K562 (cell line): ENCODE results near the gene GATAD1. TPM values are rescaled to one million over a fixed set of nuclear protein-coding genes. Genes with fewer than 3 reads are reported as not detected.

Experiments
- FOXP1 ChIP-seq: sonication (generic); formaldehyde crosslinking; IDR thresholded peaks from 2 replicates; pipeline ENCODE4 v1.8.0; 2022; ENCODE audit warnings: mild to moderate bottlenecking, missing genetic modification reagents
- GATAD2B ChIP-seq: fragments of 450-650 bp; IDR thresholded peaks from 2 replicates; pipeline ENCODE4 v1.6.1; 2017; ENCODE audit warnings: mild to moderate bottlenecking, borderline replicate concordance
- HMG20A ChIP-seq: fragments of 450-650 bp; formaldehyde crosslinking; conservative IDR thresholded peaks from 2 replicates; pipeline ENCODE4 v1.4.0; 2020; ENCODE audit warnings: mild to moderate bottlenecking, mixed read lengths
- MAZ ChIP-seq, 2 experiments: fragments of 450-650 bp in 1 of 2; sonication (generic) in 1 of 2; formaldehyde crosslinking; IDR thresholded peaks in 1 of 2; conservative IDR thresholded peaks in 1 of 2; 2 replicates each; pipeline versions ENCODE4 v1.4.0 to v1.5.0; 2020; ENCODE audit warnings: mild to moderate bottlenecking in 1 of 2, missing genetic modification reagents in 1 of 2
- MTA3 ChIP-seq: fragments of 450-650 bp; formaldehyde crosslinking; IDR thresholded peaks from 2 replicates; pipeline ENCODE4 v1.6.1; 2017; ENCODE audit warnings: mild to moderate bottlenecking, borderline replicate concordance
- RFX7 ChIP-seq: fragments of 250-450 bp; sonication (Bioruptor Pico); IDR thresholded peaks from 2 replicates; pipeline ENCODE4 v1.5.1; 2021; ENCODE audit warnings: mild to moderate bottlenecking
- TAF7 ChIP-seq: fragments of 450-650 bp; IDR thresholded peaks from 2 replicates; pipeline ENCODE4 v1.6.1; 2016; ENCODE audit warnings: missing genetic modification characterization, missing compliant biosample characterization
- U2AF1 ChIP-seq: fragments of 200-400 bp; formaldehyde crosslinking; optimal IDR thresholded peaks from 2 replicates; pipeline ENCODE3; 2017; ENCODE audit warnings: mild to moderate bottlenecking, low read depth, low read length, moderate library complexity
- ZBTB7A ChIP-seq: IDR thresholded peaks from 2 replicates; pipeline ENCODE4 v1.6.1; 2011; ENCODE audit warnings: low read depth, mild to moderate bottlenecking, low read length, moderate library complexity, borderline replicate concordance; ENCODE audit not compliant: control insufficient read depth
- ZFX ChIP-seq: sonication (generic); formaldehyde crosslinking; IDR thresholded peaks from 2 replicates; pipeline ENCODE4 v1.8.0; 2022; ENCODE audit warnings: mild to moderate bottlenecking, missing genetic modification reagents, moderate library complexity
- ZNF146 ChIP-seq: IDR thresholded peaks from one replicate; pipeline ENCODE4 v1.6.1; 2018; ENCODE audit warnings: missing compliant biosample characterization; ENCODE audit not compliant: unreplicated experiment
- polyA plus RNA-seq, 8 experiments: library from polyadenylated mRNA; depleted of rRNA in 4 of 8; stranded (reverse) in 5 of 8; unstranded in 3 of 8; fragments of >200 nt; fragmentation: Nextera tagmentation in 2 of 8; fragmentation: Illumina TruSeq in 1 of 8; extraction: Ambion mirVana in 2 of 8; extraction: Trizol in 1 of 8; gene quantifications; 2 replicates each; pipeline versions ENCODE4 v1.2.1 to v1.2.3, GENCODE V29; 2011 to 2014; ENCODE audit warnings: inconsistent platforms in 1 of 8, missing spikeins in 1 of 8
- total RNA-seq, 7 experiments: library from RNA; depleted of rRNA in 6 of 7; stranded (reverse); fragments of >200 nt in 6 of 7; fragmentation: Illumina TruSeq in 2 of 7; extraction: Trizol in 2 of 7; gene quantifications; 2 replicates each; pipeline versions ENCODE4 v1.2.1 to v1.2.3, GENCODE V29; 2011 to 2021; ENCODE audit warnings: low replicate concordance in 1 of 7
- TF ChIP-seq, protein P1 (sequence below), 2 experiments: fragments of 450-650 bp; formaldehyde crosslinking in 1 of 2; IDR thresholded peaks; 2 replicates each; pipeline versions ENCODE4 v1.4.0 to v1.6.1; 2014 to 2020; ENCODE audit warnings: mild to moderate bottlenecking in 2 of 2, borderline replicate concordance in 1 of 2, low read depth in 1 of 2
- TF ChIP-seq, protein P2 (sequence below): sonication (generic); formaldehyde crosslinking; IDR thresholded peaks from 2 replicates; pipeline ENCODE4 v1.8.0; 2022; ENCODE audit warnings: mild to moderate bottlenecking, missing genetic modification reagents
- TF ChIP-seq, protein P3 (sequence below): fragments of 250-450 bp; sonication (Bioruptor Pico); IDR thresholded peaks from 2 replicates; pipeline ENCODE4 v1.5.0; 2021
- TF ChIP-seq, protein P4 (sequence below): fragments of 250-450 bp; sonication (Bioruptor Pico); IDR thresholded peaks from 2 replicates; pipeline ENCODE4 v1.8.0; 2022; ENCODE audit warnings: moderate library complexity, mild to moderate bottlenecking, inconsistent platforms

Gene GATAD1
- total and polyA plus RNA-seq, 9 of the 15 experiments (the other 6 are each of a cell fraction or from before 2014, with no cell fraction given): 9.3 to 67.7 (median 34.3) TPM

DNA sequence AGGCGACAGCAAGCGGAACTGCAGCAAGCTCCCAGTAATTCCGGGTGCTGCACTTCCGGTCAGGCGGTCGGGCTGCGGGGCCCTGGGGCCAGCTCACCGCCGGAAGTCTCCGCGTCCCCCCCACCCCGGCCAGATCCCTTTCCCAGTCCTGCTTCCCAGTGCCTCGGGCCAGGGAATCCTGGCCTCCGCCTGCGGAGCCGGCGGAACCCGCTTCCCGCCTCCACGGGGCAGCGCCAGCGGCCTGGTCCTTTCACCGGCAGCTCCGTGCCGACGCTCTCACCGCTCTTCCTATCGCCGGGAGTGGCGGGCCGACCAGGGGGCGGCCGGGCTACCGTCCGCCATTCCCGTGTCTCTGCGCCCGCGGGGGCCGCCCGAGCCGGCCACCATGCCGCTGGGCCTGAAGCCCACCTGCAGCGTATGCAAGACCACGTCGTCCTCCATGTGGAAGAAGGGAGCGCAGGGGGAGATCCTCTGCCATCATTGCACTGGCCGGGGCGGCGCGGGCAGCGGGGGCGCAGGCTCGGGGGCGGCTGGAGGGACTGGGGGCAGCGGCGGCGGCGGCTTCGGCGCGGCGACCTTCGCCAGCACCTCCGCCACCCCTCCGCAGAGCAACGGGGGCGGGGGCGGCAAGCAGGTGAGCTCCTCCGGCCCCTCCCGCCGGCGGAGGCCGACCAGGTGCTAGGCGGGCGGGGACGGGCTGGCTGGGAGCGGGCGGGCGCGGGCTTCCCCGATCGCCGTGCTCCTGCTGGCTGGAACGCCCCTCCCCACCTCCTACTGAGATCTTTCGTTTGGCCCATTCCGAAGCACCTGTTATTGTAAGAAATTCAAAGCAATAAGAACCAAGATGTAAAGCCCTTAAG is at the start of gene GATAD1 (continued):
- TF ChIP-seq, protein P1, sequence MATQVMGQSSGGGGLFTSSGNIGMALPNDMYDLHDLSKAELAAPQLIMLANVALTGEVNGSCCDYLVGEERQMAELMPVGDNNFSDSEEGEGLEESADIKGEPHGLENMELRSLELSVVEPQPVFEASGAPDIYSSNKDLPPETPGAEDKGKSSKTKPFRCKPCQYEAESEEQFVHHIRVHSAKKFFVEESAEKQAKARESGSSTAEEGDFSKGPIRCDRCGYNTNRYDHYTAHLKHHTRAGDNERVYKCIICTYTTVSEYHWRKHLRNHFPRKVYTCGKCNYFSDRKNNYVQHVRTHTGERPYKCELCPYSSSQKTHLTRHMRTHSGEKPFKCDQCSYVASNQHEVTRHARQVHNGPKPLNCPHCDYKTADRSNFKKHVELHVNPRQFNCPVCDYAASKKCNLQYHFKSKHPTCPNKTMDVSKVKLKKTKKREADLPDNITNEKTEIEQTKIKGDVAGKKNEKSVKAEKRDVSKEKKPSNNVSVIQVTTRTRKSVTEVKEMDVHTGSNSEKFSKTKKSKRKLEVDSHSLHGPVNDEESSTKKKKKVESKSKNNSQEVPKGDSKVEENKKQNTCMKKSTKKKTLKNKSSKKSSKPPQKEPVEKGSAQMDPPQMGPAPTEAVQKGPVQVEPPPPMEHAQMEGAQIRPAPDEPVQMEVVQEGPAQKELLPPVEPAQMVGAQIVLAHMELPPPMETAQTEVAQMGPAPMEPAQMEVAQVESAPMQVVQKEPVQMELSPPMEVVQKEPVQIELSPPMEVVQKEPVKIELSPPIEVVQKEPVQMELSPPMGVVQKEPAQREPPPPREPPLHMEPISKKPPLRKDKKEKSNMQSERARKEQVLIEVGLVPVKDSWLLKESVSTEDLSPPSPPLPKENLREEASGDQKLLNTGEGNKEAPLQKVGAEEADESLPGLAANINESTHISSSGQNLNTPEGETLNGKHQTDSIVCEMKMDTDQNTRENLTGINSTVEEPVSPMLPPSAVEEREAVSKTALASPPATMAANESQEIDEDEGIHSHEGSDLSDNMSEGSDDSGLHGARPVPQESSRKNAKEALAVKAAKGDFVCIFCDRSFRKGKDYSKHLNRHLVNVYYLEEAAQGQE (IDR thresholded peaks at IDR 0.05; ENCODE audit: borderline replicate concordance): no peak
- TF ChIP-seq, protein P1 (CRISPR knock-in tag; IDR thresholded peaks at IDR 0.05; ENCODE audit: low read depth): no peak; the same call in none of the 2 replicates
- TF ChIP-seq ZFX (CRISPR knock-in tag) (peak; percentile 96), TAF7 (peak; percentile 72), FOXP1 (CRISPR knock-in tag) (0 out of 2 replicates have a peak, but pooled peaks have one; percentile 58), ZBTB7A (0 out of 2 replicates have a peak, but pooled peaks have one; percentile 61), GATAD2B (peak; percentile 65; the same call in 1 of the 2 replicates), ZNF146 (peak; percentile 2), HMG20A (CRISPR knock-in tag) (no peak), U2AF1 (peak; percentile 76), MAZ (CRISPR knock-in tag; conservative IDR thresholded peaks at IDR 0.05 in 1 of 2, IDR thresholded peaks at IDR 0.05 in 1 of 2) (peak; percentile 91 to 93), MTA3 (peak; percentile 75), RFX7 (no peak)
- TF ChIP-seq, protein P2, sequence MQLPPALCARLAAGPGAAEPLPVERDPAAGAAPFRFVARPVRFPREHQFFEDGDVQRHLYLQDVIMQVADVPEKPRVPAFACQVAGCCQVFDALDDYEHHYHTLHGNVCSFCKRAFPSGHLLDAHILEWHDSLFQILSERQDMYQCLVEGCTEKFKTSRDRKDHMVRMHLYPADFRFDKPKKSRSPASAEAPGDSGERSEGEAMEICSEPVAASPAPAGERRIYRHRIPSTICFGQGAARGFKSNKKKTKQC (CRISPR knock-in tag): no peak; the same call in 1 of the 2 replicates
- TF ChIP-seq, protein P3, sequence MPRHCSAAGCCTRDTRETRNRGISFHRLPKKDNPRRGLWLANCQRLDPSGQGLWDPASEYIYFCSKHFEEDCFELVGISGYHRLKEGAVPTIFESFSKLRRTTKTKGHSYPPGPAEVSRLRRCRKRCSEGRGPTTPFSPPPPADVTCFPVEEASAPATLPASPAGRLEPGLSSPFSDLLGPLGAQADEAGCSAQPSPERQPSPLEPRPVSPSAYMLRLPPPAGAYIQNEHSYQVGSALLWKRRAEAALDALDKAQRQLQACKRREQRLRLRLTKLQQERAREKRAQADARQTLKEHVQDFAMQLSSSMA (CRISPR knock-in tag): peak; percentile 72; the same call in 1 of the 2 replicates
- TF ChIP-seq, protein P4, sequence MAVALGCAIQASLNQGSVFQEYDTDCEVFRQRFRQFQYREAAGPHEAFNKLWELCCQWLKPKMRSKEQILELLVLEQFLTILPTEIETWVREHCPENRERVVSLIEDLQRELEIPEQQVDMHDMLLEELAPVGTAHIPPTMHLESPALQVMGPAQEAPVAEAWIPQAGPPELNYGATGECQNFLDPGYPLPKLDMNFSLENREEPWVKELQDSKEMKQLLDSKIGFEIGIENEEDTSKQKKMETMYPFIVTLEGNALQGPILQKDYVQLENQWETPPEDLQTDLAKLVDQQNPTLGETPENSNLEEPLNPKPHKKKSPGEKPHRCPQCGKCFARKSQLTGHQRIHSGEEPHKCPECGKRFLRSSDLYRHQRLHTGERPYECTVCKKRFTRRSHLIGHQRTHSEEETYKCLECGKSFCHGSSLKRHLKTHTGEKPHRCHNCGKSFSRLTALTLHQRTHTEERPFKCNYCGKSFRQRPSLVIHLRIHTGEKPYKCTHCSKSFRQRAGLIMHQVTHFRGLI (CRISPR knock-in tag): no peak
